GM12801 (cell line): ENCODE results near the gene SLC22A24.

Experiments
- CTCF ChIP-seq: IDR thresholded peaks from one replicate; pipeline ENCODE4 v1.5.1; 2011; ENCODE audit warnings: control low read depth; ENCODE audit not compliant: insufficient read length; ENCODE audit errors: extremely low read depth

SLC22A24 gene

GRCh38 chr11:63142459-63142858 is 1.6 kb downstream of the SLC22A24 start:
- no peak for TF ChIP-seq CTCF

DNA sequence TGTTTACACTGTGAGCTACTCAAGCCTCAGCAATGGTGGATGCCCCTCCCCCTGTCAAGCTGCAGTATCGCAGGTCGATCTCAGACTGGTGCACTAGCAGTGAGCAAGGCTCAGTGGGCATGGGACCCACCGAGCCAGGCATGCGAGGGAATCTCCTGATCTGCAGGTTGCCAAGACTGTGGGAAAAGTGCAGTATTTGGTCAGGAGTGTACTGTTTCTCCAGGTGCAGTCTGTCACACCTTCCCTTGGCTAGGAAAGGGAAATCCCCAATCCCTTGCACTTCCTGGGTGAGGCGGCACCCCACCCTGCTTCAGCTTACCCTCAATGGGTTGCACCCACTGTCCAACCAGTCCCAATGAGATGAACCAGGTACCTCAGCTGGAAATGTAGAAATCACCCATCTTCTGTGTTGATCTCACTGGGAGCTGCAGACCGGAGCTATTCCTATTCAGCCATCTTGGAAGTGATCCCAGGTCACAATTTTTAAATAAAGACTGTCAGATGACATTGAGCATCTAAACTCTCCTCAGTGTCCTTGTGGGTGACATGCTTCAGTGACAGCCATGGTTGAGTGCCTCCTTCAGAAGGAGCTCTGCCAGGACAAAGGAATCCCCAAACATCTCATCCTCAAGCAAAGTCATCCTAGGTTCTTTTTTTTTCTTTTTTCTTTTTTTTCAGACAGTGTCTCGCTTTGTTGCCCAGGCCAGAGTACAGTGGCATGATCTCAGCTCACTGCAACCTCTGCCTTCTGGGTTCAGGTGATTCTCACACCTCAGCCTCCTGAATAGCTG is 10.8 kb downstream of the SLC22A24 start:
- no peak for TF ChIP-seq CTCF

DNA sequence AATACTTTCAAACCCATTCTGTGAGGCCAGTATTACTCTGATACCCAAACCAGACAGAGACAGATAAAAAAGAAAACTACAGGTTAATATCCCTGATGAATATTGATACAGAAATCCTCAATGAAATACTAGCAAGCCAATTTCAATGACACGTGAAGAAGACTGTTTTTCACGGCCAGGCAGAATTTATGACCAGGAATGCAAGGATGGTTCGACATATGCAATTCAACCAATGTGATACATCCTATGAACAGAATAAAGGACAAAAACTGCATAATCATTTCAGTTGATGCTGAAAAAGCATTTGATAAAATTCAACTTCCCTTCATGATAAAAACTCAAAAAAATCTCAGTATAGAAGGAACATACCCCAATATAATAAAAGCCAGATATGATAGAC is 44.5 kb downstream of the SLC22A24 start:
- no peak for TF ChIP-seq CTCF

- TF ChIP-seq CTCF, result no peak
Measured at GRCh38 chr11:63080682-63081081, 63.3 kb downstream of the SLC22A24 start.

DNA sequence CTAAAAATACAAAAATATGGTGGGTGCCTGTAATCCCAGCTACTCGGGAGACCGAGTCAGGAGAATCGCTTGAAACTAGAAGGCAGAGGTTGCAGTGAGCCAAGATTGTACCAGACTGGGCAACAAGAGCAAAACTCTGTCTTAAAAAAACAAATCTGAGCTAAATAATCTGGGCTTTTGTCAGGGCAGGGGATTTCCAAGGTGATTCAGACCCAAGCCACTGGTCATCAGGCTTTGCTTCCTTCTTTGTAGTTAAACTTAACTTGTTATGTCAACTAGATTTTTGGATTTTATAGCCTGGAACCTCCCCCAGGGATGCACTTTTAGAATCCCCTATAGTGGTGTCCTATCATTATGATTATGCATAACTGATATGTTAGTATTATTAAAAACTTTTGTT is 101.4 kb downstream of the SLC22A24 start:
- no peak for TF ChIP-seq CTCF

GRCh38 chr11:63032457-63032856 is 111.6 kb downstream of the SLC22A24 start:
- no peak for TF ChIP-seq CTCF
